ENCODE data around the gene TRMT11. TPM values are rescaled to one million over a fixed set of nuclear protein-coding genes. Genes with fewer than 3 reads are reported as not detected.

TRMT11 gene
- total and polyA plus RNA-seq, 2 of the 13 experiments (the other 11 are each of a cell fraction or from before 2014, with no cell fraction given): 42.2 to 81.9 TPM

DNA sequence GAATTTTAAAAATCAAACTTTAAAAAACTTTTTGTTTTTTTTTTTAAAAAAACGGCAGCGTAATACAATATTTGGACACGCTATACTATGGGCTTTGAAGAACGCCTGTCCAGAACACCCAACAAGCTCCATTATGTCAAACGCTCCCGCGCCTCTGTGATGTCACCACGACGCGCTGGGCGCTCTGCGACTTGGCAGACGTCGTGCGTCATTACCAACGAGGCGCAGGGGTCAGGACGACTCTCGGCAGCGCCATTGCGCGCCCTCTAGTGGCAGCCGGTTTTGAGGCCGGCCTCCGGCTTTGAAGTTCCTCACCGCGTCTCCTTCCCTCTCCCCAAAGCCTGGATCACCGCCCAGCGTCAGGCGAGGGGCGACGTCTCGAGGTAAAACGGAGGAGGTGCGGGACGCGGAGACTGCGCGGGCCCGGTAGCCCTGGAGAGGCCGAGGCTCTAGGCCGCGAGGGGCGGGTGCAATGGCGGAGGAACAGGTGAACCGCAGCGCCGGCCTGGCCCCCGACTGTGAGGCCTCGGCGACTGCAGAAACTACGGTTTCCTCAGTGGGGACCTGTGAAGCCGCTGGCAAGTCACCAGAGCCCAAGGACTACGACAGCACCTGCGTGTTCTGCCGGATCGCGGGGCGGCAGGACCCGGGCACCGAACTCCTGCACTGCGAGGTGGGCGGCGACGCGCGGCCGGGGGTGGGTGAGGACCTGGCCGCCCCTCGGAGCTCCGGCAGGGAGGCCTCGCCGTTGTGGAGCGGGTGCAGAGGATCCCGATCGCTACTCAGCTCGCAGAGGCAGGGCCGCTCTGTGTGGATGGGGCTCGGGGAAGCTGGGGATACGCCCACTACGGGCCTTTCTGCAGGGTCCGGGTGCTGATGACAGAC lies 29.6 kb upstream of the TRMT11 start, which contains the start of gene HINT3 (continued):
- 0 out of 2 replicates have a peak, but pooled peaks have one; percentile 21 for TF ChIP-seq ATF6 (CRISPR knock-in tag; conservative IDR thresholded peaks at IDR 0.05)
- TF ChIP-seq PREB (CRISPR knock-in tag; IDR thresholded peaks at IDR 0.05): peak; percentile 96; the same call in 1 of the 2 replicates
- TF ChIP-seq KDM2A (CRISPR knock-in tag; IDR thresholded peaks at IDR 0.05; ENCODE audit: borderline replicate concordance, low read depth): peak; percentile 99
- TF ChIP-seq MTA1 (CRISPR knock-in tag; IDR thresholded peaks at IDR 0.05; ENCODE audit: borderline replicate concordance): peak; percentile 96; the same call in 1 of the 2 replicates
- TF ChIP-seq TMF1 (CRISPR knock-in tag; IDR thresholded peaks at IDR 0.05; ENCODE audit: low read depth): peak; percentile 85; the same call in 1 of the 2 replicates
- TF ChIP-seq SOX6 (IDR thresholded peaks at IDR 0.05): no peak
- TF ChIP-seq SOX6 (CRISPR knock-in tag; IDR thresholded peaks at IDR 0.05): peak; percentile 89
- TF ChIP-seq REXO4 (CRISPR knock-in tag; IDR thresholded peaks at IDR 0.05; ENCODE audit: borderline replicate concordance): no peak
- TF ChIP-seq ZNF350 (CRISPR knock-in tag; IDR thresholded peaks at IDR 0.05; ENCODE audit: borderline replicate concordance, low read depth): peak; percentile 98
- no peak for TF ChIP-seq PRPF4 (IDR thresholded peaks at IDR 0.05; ENCODE audit: low read depth, low read length, poor library complexity, severe bottlenecking)
- TF ChIP-seq ZNF143 (CRISPR knock-in tag; IDR thresholded peaks at IDR 0.05): peak; percentile 50; the same call in 1 of the 2 replicates
- TF ChIP-seq U2AF1 (optimal IDR thresholded peaks at IDR 0.05; ENCODE audit: low read depth, low read length): no peak
- TF ChIP-seq ZNF446 (CRISPR knock-in tag; IDR thresholded peaks at IDR 0.05): peak; percentile 95
- peak; percentile 98 for TF ChIP-seq ZNF225 (CRISPR knock-in tag; IDR thresholded peaks at IDR 0.05)
- TF ChIP-seq AHR (CRISPR knock-in tag; IDR thresholded peaks at IDR 0.05): peak; percentile 96
- TF ChIP-seq ZNF768 (CRISPR knock-in tag; IDR thresholded peaks at IDR 0.05): peak; percentile 78
- no peak for TF ChIP-seq ZNF382 (CRISPR knock-in tag; IDR thresholded peaks at IDR 0.05; ENCODE audit: borderline replicate concordance)
- TF ChIP-seq KMT2B (CRISPR knock-in tag; IDR thresholded peaks at IDR 0.05): peak; percentile 98
- no peak for TF ChIP-seq HMGA1 (CRISPR knock-in tag; conservative IDR thresholded peaks at IDR 0.05)
- TF ChIP-seq, protein P1, sequence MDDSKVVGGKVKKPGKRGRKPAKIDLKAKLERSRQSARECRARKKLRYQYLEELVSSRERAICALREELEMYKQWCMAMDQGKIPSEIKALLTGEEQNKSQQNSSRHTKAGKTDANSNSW (CRISPR knock-in tag; IDR thresholded peaks at IDR 0.05; ENCODE audit: borderline replicate concordance): peak; percentile 96; the same call in 1 of the 2 replicates
- TF ChIP-seq FOXJ3 (CRISPR knock-in tag; IDR thresholded peaks at IDR 0.05; ENCODE audit: borderline replicate concordance): peak; percentile 89
- peak; percentile 96; the same call in 1 of the 2 replicates for TF ChIP-seq ZZZ3 (CRISPR knock-in tag; IDR thresholded peaks at IDR 0.05; ENCODE audit: borderline replicate concordance)
- TF ChIP-seq POLR2G (IDR thresholded peaks at IDR 0.05; ENCODE audit: low read depth, low read length): peak; percentile 77; the same call in 1 of the 2 replicates
- TF ChIP-seq SRY (CRISPR knock-in tag; IDR thresholded peaks at IDR 0.05): peak; percentile 99
- TF ChIP-seq MED13 (CRISPR knock-in tag; IDR thresholded peaks at IDR 0.05): peak; percentile 75; the same call in 1 of the 2 replicates
- 0 out of 2 replicates have a peak, but pooled peaks have one; percentile 62 for TF ChIP-seq TP53 (CRISPR knock-in tag; conservative IDR thresholded peaks at IDR 0.05)
- TF ChIP-seq ZNF775 (CRISPR knock-in tag; IDR thresholded peaks at IDR 0.05; ENCODE audit: borderline replicate concordance): peak; percentile 25; the same call in 1 of the 2 replicates
- TF ChIP-seq ZNF737 (CRISPR knock-in tag; IDR thresholded peaks at IDR 0.05; ENCODE audit: borderline replicate concordance): no peak

Measured in HepG2 (cell line).